GM18520 (cell line): ENCODE data around the gene SLC37A1.

Source experiments
- ATAC-seq: cut with Tn5 transposase; IDR thresholded peaks from one replicate; pipeline ENCODE4 v1.9.1; 2021; ENCODE audit not compliant: unreplicated experiment

The SLC37A1 gene

GRCh38 chr21:42525676-42526378 lies 12.2 kb downstream of the SLC37A1 start:
- ATAC-seq, result no peak

GRCh38 chr21:42526379-42526727 lies 12.7 kb downstream of the SLC37A1 start:
- no peak for ATAC-seq

- ATAC-seq, result no peak
These were observed 13.5 kb downstream of the SLC37A1 start for GRCh38 chr21:42527127-42527488.

DNA sequence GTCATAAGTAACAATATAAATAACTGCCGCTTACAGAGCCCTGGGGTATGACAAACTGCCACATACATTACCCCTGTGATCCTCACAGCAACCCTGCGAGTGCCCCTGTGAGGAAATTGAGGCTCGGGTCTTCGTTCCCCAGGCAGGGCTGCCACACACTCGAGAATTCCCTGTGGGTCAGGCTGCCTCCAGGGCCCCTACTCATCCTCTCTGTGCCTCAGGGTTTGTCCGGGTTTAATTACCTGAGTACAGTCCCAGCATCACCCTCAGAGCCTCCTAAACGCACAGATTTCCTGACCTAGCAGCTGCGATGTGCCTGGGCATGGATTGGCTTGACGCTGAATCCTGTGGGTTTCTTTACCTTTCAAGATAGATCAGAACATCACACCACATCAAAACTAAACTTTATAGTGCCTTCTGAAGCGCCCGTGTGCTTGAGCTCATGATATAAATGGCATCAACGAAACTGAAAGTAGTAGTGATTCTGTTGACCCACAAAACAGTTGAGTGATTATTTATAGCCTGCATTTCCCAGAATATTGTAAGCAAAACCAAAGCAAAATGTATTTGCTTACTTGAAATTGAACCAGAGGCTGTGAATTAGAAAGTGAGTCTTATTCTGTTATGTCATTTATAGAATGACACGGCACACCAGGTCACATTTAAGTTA lies 14.0 kb downstream of the SLC37A1 start:
- no peak for ATAC-seq

GRCh38 chr21:42530167-42530518 lies 16.5 kb downstream of the SLC37A1 start:
- ATAC-seq, result no peak

DNA sequence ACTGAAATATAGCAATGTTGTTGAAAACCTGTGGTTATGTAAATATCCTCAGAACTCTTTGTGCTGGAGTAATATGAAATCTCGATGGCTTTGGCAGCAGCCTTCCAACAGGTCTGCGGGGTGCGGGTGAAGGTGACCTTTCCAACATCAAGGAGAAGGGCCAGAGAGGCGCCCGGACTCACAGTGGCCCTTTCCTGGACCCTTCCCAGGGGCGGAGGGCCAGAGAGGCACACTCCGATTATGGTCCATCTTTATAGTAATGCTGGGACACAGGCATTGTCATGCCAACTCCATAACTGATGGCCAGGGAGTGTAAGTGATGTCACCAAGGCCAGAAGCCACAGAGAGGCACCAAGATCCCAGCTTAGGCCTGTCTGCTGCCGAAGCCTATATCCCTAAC lies 18.1 kb downstream of the SLC37A1 start:
- ATAC-seq, result no peak

DNA sequence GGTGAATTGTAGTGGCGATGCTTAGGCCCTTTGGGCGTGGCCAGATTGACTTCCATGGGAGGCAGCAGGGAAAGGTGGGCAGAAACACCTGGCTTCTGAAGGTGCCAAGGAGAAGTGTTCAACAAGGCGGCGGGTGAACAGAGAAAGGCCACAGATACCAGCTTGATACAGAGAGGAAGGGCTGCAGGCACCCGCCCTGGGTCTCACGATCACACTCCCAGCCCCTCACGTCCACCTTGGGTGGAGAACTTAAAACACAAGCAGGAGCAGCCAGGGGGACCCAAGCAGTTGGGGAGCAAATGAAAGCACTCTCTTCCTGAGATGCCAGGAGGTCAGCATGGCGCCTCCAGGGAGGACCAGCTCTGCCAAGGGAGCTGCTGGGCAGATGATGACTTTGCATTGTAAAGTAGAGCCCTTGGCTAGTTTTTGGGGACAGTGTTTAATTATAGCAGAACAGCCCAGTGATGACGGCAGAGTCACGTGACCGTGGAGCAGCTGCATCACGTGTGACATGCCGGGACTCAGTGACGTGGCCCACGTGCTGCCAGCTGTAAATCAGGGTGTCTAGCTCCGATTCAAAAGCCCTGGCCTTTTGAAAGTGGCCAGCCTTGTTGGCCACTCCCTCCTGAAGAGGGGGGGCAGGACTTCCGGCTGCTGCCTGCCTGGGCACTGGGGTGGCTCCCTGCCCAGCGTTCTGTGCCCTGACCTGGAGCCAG lies 19.0 kb downstream of the SLC37A1 start:
- ATAC-seq, result no peak

- ATAC-seq, result no peak
These were observed 19.8 kb downstream of the SLC37A1 start for GRCh38 chr21:42533306-42533962.

DNA sequence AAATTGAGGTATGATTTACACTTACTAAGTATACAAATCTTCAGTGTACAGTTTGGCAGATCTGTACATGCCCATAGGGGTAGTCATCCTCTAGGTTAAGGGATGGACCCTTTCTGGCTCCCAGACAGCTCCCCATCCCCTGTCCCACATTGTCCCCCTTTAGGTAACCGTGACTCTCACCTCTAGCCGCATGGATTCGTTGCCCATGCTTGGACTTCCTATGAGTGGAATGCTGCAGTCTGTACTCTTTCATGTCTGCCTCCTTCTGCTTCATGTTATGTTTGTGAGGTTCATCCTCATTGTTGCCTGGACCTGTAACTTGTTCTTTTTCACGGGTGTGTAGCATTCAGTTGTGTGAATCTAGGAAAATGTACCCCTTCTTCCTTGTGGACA lies 20.3 kb downstream of the SLC37A1 start:
- no peak for ATAC-seq

GRCh38 chr21:42534421-42535378 lies 21.0 kb downstream of the SLC37A1 start:
- ATAC-seq, result no peak

GRCh38 chr21:42535602-42536171 lies 22.0 kb downstream of the SLC37A1 start:
- peak; percentile 47 for ATAC-seq

DNA sequence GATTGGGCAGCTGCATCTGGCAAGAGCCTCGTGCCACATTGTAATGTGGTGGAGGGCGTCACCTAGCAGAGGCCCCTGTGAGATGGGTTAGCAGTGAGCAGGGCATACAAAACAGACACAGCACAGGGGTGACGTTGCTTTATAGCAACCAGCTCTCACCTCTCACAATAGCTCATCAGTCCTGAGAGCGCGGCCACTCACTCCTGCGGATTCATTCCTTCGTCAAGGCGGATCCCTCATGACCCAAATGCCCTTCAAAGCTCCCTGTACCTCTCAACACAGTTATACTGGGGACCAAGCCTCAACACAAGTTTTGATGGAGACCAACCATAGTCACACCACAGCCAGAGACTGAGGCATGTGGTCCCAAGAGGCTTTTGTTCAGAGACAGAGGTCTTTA lies 22.9 kb downstream of the SLC37A1 start:
- ATAC-seq, result no peak

DNA sequence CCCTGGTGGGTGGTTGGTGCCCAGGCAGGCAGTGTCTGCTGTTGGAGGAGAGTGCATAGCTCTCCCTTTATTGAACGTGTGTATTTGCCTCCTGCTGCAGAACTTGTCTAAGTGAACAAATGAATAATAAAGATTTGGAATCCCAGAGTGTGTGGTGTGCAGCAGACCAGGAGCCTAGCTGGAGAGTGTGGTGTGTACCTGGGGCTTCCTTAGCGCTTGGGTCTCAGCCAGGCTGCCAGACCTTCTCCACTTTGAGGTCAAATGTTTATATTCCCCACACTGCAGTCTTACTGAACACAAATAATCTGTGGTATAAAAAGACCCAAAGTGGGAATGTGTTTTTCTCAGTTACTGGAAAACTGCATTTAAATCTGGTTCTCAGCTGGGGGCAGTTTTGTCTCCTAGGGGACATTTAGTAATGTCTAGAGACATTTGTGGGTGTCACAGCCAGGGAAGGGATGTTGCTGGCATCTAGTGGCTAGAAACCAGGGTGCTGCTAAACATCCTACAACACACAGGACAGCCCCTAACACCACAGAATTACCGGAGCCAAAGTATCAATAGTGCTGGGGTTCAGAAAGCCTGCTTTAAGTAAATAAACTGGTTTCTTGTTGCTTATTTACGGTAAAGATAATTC lies 23.6 kb downstream of the SLC37A1 start:
- ATAC-seq, result no peak

DNA sequence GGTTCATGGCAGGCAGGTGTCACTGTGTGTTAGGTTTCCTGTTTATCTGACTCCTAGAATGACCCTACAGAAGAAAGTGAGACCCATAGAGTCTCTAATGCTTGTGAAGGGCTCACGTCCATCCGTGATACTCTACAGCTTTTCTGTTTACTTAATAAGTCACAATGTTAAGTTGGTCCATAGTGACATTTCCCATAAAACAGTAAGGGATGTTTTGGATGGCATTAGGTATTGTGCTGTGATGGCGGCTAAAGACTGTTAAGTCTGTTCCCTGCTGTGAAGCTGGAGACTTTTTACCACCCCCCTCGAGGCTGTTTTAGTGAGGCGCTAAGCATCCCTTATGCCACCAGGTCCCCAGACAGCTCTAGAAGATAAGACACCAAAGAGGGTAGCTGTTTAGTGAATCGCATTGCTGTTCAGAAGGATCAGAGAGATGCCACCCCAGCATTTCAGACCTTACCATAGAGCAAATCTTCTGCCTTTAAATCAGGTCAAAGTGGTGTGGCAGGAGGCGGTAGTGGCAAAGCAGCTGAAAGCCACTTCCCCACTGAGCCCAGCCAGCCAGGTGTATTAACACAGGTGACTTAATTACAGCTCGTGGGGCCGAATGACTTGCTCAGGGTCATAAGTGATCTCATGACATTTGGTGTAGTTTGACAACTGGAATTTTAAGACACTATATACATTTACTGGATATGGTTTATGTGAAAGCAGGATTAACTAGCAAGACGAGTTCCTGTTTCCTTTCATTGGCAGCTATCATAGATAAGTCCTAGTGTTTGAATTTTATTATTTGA lies 25.0 kb downstream of the SLC37A1 start:
- no peak for ATAC-seq

- ATAC-seq, result no peak
These were observed 25.7 kb downstream of the SLC37A1 start for GRCh38 chr21:42539342-42539741.

GRCh38 chr21:42539931-42540343 lies 26.3 kb downstream of the SLC37A1 start:
- no peak for ATAC-seq

- ATAC-seq, result no peak
These were observed 26.7 kb downstream of the SLC37A1 start for GRCh38 chr21:42540396-42540795.

DNA sequence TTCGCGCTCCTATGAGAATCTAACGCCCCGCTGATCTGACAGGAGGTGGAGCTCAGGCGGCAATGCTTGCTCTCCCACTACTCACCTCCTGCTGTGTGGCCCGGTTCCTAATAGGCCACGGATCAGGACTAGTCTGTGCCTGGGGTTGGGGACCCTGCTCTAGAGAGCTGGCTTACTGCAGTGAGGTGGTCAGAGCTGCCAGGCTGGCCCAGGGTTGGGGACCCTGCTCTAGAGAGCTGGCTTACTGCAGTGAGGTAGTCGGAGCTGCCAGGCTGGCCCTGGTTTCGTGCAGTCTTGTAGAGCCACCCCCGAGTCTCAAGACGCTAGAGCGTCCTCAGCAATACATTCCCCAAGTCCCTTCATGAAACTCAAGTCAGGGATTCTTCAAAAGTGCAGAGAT lies 27.5 kb downstream of the SLC37A1 start:
- ATAC-seq, result no peak

- no peak for ATAC-seq
These were observed 28.0 kb downstream of the SLC37A1 start for GRCh38 chr21:42541618-42542017.
